Motor neuron (in vitro differentiated cells): Measurements from ENCODE around the gene SH3BP5. TPM values are rescaled to one million over a fixed set of nuclear protein-coding genes. Genes with fewer than 3 reads are reported as not detected.

Experiments
- ATAC-seq, 8 experiments: fragments of 200-7000 bp; cut with Tn5 transposase; replicated peaks in 6 of 8; 2 replicates each; pipeline ENCODE4 v1.8.0; 2021; ENCODE audit warnings: mild to moderate bottlenecking in 8 of 8, moderate library complexity in 8 of 8
- H3K27ac ChIP-seq, 2 donors: fragments of 250-450 bp; sonication (Bioruptor Pico); 2 replicates each; pipeline ENCODE4 v1.9.0; 2021; ENCODE audit warnings: antibody characterized with exemption in 2 of 2, mild to moderate bottlenecking in 2 of 2, moderate library complexity in 1 of 2
- H3K4me1 ChIP-seq, 2 donors: fragments of 250-450 bp; sonication (Bioruptor Pico); replicated peaks in 1 of 2; 2 replicates each; pipeline ENCODE4 v1.6.1; 2021; ENCODE audit warnings: antibody characterized with exemption in 2 of 2, mild to moderate bottlenecking in 2 of 2, moderate library complexity in 1 of 2
- H3K4me3 ChIP-seq, 5 donors: fragments of 250-450 bp; sonication (Bioruptor Pico); 2 replicates each; pipeline ENCODE4 v1.9.0; 2021; ENCODE audit warnings: antibody characterized with exemption in 5 of 5, mild to moderate bottlenecking in 5 of 5, moderate library complexity in 4 of 5
- WGBS, 10 experiments: fragments of 450-650 bp; shearing (Covaris generic); methylation state at CpG; one replicate each; pipeline ENCODE4 v1.0.0; 2022; 5-methylcytosine and 5-hydroxymethylcytosine counted together
- in situ Hi-C, 9 experiments: fragments of 400-800 bp; cut with MboI; loops; one replicate each; pipeline ENCODE4 v1.15.0; 2021; ENCODE audit warnings: low sequenced_read_pairs in 9 of 9, low pct_unique_long_range_greater_than_20kb in 2 of 9; ENCODE audit not compliant: unreplicated experiment in 9 of 9
- total RNA-seq, 8 experiments: library from RNA; unstranded; fragments of 300-600 nt; gene quantifications; 2 replicates each; pipeline versions ENCODE4 v1.2.3 to v1.2.4, GENCODE V29; 2022

SH3BP5 gene
- total RNA-seq, 8 experiments from 2014 or later, result 14.3 to 140 (median 38.9) TPM

DNA sequence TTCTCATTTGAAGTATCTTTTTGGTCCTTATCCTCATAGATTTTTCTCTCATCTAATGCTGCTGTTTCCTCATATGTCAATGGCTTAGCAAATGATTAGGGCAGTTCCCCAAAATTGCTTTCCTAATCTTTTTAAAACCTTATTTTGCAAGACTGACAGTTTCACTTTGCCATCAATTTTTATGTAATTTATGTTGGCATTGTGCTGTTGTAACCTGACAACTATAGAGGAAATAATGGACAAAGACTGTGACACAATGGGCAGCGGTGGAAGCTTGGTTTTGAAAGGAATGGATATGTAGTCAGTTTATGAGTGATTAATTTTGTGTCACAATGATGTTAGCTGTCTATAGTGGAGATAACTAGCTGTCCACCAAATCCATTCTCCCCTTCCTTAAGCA, 10.6 kb upstream of the SH3BP5 start:
- Histone ChIP-seq H3K4me1 (no peaks in the 10 kb centered on the region), H3K4me3 (no peak overlapping the region), H3K27ac (no peak overlapping the region)
- in situ Hi-C loops, result no loop called here
- 60 to 100% (median 80%) methylated on average over 1 of the region's 1 CpG; no CpG with 5 or more reads in 3 of the 10 experiments for WGBS, 10 experiments
- ATAC-seq, result no peak

DNA sequence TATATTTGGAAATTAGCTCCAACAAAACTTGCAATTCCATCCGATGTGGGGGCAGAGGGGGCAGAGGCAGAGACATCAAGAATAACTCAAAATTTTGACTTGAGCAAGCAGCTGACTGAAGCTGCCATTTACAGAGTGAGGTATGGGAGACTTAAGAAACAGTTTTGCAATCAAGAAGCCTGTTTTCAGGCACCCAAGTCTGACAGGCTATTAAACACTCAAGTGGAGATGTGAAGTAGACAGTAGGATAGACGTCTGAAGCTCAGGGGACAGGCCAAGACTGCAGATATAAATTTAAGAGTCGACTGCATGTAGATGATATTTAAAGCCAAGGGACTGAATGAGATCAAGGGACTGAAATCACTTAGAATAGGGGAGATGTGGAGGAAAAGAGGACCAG, 9.9 kb upstream of the SH3BP5 start:
- Histone ChIP-seq H3K4me1 (no peaks in the 10 kb centered on the region), H3K27ac (no peak overlapping the region), H3K4me3 (no peak overlapping the region)
- WGBS, 10 experiments, result 29 to 83% (median 64%) methylated on average over 1 to 3 of the region's 3 CpGs; no CpG with 5 or more reads in 2 of the 10 experiments
- in situ Hi-C loops, result no loop called here
- no peak for ATAC-seq

- Histone ChIP-seq H3K27ac (no peak overlapping the region), H3K4me1 (no peaks in the 10 kb centered on the region), H3K4me3 (no peak overlapping the region)
- WGBS, 10 experiments, result 77 to 100% (median 95%) methylated on average over 1 to 6 of the region's 6 CpGs; no CpG with 5 or more reads in 3 of the 10 experiments
- no peak for ATAC-seq
- in situ Hi-C loops, result no loop called here
Observed at GRCh38 chr3:15341030-15341726, 8.8 kb upstream of the SH3BP5 start.

DNA sequence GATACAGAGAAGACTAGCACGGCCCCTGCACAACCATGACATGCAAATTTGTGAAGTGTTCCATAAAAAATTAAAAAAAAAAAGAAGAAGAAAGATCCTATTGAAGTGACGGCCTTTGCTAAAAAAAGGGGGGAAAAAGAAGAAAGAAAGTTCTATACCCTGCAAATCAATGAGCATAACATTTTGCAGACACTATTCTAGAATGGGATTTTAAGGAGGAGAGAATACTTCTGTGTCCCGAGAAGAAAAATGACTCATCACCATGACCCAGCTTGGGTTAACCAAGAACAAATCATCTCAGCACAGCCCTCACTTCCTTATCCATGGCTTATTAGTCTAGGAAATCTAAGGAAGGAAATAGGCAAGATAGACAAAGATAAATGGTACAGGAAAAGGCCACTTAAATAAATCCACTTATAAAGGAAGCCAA, 7.4 kb upstream of the SH3BP5 start:
- Histone ChIP-seq H3K27ac (no peak overlapping the region), H3K4me3 (no peak overlapping the region), H3K4me1 (no peaks in the 10 kb centered on the region)
- 32 to 92% (median 59%) methylated on average over 1 to 3 of the region's 3 CpGs for WGBS, 10 experiments
- in situ Hi-C loops, result no loop called here
- peak in 3 of 8 experiments; percentile 21 to 71 (median 57) for ATAC-seq

- in situ Hi-C loops, result no loop called here
- Histone ChIP-seq H3K4me1 (no peaks in the 10 kb centered on the region), H3K4me3 (no peak overlapping the region), H3K27ac (no peak overlapping the region)
- ATAC-seq, result no peak
- 78 to 100% (median 84%) methylated on average over 1 of the region's 2 CpGs; no CpG with 5 or more reads in 4 of the 10 experiments for WGBS, 10 experiments
Observed at GRCh38 chr3:15339001-15339400, 6.6 kb upstream of the SH3BP5 start.

GRCh38 chr3:15337963-15338362, 5.6 kb upstream of the SH3BP5 start:
- Histone ChIP-seq H3K4me3 (no peak overlapping the region), H3K27ac (no peak overlapping the region), H3K4me1 (no peaks in the 10 kb centered on the region)
- in situ Hi-C loops, result no loop called here
- 75 to 91% methylated on average over 1 of the region's 1 CpG; no CpG with 5 or more reads in 8 of the 10 experiments for WGBS, 10 experiments
- no peak for ATAC-seq

- ATAC-seq, result no peak
- H3K4me3 ChIP-seq, result no peak overlapping the region
- peaks cover under 1 to 3% of the 10 kb centered on the region in 2 donors for H3K4me1 ChIP-seq
- 75 to 100% (median 84%) methylated on average over 1 to 6 of the region's 7 CpGs for WGBS, 10 experiments
- in situ Hi-C loops, result no loop called here
- no peak overlapping the region for H3K27ac ChIP-seq
Observed at GRCh38 chr3:15336057-15336456, 3.7 kb upstream of the SH3BP5 start.

GRCh38 chr3:15333956-15334263, 1.5 kb upstream of the SH3BP5 start:
- in situ Hi-C loops, result no loop called here
- Histone ChIP-seq H3K4me1 (peaks cover 16 to 17% of the 10 kb centered on the region in 2 donors), H3K4me3 (no peak overlapping the region), H3K27ac (no peak overlapping the region)
- no peak for ATAC-seq

DNA sequence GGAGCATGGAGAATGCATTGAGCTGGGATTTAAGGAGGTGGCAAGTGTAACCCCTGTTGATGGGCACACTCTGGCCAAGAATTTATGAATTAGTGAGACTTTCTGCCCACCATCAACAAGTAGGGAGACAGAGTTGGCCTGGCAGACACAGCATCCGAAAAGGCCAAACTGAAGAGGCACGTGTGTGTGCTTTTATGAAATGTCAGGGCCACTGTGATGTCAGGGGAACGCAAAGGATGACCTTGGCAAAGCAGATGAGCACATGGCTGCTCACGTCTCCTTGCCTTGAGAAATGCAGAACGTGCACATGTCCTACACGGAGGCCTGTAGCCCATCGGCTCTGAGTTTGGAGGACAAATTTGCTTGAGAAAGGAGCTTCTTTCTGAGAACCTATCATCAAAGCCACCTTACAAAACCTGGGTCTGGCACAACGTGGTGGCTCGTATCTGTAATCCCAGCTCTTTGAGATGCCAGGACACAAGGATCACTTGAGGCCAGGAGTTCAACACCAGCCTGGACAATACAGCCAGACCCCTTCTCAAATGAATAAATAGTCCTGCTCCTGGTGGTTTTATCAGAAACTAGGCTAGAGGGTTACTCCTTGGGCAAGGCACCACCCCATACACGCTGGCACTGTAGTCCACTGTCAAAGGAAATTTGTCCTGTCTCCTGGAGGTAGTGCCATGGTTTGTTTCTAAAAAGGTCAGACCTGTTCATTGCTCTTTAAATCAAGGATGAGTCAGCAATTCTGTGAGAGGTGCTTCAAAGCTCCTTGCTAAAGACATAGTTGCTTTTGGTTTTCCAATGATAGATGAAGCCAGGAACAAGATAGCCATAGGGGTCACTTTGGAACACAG, 941 bp upstream of the SH3BP5 start:
- Histone ChIP-seq H3K4me3 (no peak overlapping the region), H3K4me1 (peaks cover 16 to 17% of the 10 kb centered on the region in 2 donors), H3K27ac (no peak overlapping the region)
- in situ Hi-C loops, result no loop called here
- no peak for ATAC-seq
- 63 to 100% (median 94%) methylated on average over 1 to 8 of the region's 10 CpGs; no CpG with 5 or more reads in 1 of the 10 experiments for WGBS, 10 experiments

GRCh38 chr3:15331606-15332404, 581 bp downstream of the SH3BP5 start:
- Histone ChIP-seq H3K27ac (peak overlapping the region; percentile 69 to 73), H3K4me3 (peak overlapping the region; percentile 56 to 94 (median 80)), H3K4me1 (peaks cover 16 to 17% of the 10 kb centered on the region in 2 donors)
- 0 to 3% (median 0%) methylated on average over 2 to 17 of the region's 71 CpGs; no CpG with 5 or more reads in 2 of the 10 experiments for WGBS, 10 experiments
- ATAC-seq, result peak; percentile 4 to 79 (median 72)
- in situ Hi-C loops, result no loop called here

DNA sequence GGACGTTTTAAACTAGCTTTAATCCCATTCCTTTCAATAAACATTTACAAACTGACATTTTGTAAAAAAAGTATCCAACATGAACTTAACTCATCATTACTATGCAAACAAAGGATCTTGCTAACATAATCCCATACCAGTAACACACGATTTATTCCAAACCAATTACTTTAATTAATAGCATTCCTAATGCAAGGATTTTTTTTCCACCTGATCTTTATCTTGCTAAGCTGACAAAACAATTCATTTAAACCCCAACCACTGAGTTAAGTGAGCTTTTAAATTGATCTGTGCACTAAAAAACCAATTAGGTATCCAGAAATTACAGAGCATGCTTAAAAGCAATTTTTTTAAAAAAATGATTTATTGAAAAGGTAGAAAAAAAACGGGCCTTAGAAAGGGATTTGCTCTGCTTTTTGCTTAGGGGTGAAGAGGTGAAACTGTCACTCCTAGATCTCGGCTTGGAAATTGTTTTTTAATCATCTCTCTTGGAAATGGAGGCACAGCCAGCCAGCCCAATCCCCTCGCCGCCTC, 1.2 kb downstream of the SH3BP5 start:
- Histone ChIP-seq H3K4me3 (peak overlapping the region; percentile 56 to 94 (median 80)), H3K27ac (no peak overlapping the region), H3K4me1 (peaks cover 16 to 21% of the 10 kb centered on the region in 2 donors)
- peak in 2 of 8 experiments; percentile 12 to 24 for ATAC-seq
- in situ Hi-C loops, result no loop called here
- 0 to 49% (median 9%) methylated on average over 1 to 6 of the region's 6 CpGs for WGBS, 10 experiments

DNA sequence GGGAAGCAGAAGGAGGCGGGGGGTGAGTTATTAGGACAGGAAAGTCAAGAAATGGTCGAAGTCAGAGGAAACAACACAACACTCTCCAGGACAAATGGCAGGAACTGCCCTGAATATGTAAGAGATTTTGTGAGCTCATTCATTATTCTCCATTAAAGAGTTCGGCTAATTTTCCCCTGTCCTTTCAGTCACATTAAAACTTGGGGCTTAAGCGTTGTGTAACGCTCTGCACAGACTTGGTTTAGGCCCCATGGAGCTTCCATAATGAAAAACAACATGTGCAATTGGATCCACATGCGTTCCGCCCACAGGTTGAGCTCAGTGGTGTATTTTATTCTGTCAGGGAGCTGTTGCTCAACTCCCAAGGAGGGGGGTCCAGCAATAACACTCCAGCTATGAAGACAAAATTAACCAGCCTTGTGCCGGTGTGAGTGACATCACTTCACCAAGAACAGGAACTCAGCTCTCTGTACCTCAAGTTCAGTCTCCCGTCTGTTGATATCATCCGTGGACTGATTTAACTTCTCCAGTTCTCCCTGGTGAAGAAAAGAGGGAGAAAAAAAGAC, 2.3 kb downstream of the SH3BP5 start:
- WGBS, 10 experiments, result 0 to 85% (median 41%) methylated on average over 1 to 9 of the region's 10 CpGs; no CpG with 5 or more reads in 1 of the 10 experiments
- H3K4me1 ChIP-seq, result peaks cover 16 to 25% of the 10 kb centered on the region in 2 donors
- peak overlapping the region in 2 of 5 donors; percentile 56 to 80 for H3K4me3 ChIP-seq
- in situ Hi-C loops, result no loop called here
- no peak overlapping the region for H3K27ac ChIP-seq
- ATAC-seq, result peak in 3 of 8 experiments; percentile 47 to 59 (median 57)
